Astrocyte of the spinal cord (primary cell): ENCODE results near the gene INO80.

Experiments
- DNase-seq: peaks from one replicate; pipeline ENCODE4 v3.0.0; 2011; ENCODE audit warnings: low read depth, low spot score
- H3K4me3 ChIP-seq: 2 replicates; pipeline ENCODE4 v1.5.1; 2011; ENCODE audit warnings: low read depth, mild to moderate bottlenecking, low read length, moderate library complexity
- CTCF ChIP-seq: IDR thresholded peaks from 2 replicates; pipeline ENCODE4 v1.5.1; 2012; ENCODE audit warnings: low read depth, mild to moderate bottlenecking, low read length, inconsistent platforms
- in situ Hi-C: cut with HindIII; loops from 2 replicates; pipeline ENCODE4 v1.10.0; 2017; ENCODE audit warnings: low sequenced_read_pairs

INO80 gene

DNA sequence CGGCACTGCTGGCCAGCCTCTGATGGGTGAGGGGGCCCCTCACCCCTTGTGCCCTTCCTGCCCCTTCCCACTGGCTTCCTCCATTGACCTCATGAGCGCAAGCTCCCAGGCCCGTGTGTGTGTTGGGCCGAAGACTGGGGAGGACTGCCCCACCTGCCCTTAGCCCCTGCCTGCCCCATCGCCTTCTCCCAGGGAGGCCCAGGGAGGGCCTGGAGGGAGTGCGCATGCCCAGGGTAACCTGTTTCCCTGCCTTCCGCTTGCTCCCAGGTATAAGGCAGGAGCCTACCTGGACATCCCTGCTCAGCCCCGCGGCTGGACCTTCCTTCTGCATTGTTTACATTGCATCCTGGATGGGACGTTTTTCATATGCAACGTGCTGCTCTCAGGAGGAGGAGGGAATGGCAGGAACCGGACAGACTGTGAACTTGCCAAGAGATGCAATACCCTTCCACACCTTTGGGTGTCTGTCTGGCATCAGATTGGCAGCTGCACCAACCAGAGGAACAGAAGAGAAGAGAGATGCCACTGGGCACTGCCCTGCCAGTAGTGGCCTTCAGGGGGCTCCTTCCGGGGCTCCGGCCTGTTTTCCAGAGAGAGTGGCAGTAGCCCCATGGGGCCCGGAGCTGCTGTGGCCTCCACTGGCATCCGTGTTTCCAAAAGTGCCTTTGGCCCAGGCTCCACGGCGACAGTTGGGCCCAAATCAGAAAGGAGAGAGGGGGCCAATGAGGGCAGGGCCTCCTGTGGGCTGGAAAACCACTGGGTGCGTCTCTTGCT is 178.1 kb downstream of the INO80 start:
- no peak overlapping the region for H3K4me3 ChIP-seq
- no peak for DNase-seq
- in situ Hi-C loops, result no loop called here
- TF ChIP-seq CTCF, result peak; percentile 43

- TF ChIP-seq CTCF, result peak; percentile 10
- DNase-seq, result peak; percentile 52
- in situ Hi-C loops, result no loop called here
- H3K4me3 ChIP-seq, result no peak overlapping the region
Observed at GRCh38 chr15:40936709-40937666, 179.1 kb downstream of the INO80 start.

DNA sequence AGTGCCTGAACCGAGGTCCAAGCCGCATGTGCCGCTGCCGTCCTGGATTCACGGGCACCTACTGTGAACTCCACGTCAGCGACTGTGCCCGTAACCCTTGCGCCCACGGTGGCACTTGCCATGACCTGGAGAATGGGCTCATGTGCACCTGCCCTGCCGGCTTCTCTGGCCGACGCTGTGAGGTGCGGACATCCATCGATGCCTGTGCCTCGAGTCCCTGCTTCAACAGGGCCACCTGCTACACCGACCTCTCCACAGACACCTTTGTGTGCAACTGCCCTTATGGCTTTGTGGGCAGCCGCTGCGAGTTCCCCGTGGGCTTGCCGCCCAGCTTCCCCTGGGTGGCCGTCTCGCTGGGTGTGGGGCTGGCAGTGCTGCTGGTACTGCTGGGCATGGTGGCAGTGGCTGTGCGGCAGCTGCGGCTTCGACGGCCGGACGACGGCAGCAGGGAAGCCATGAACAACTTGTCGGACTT is 179.8 kb downstream of the INO80 start:
- no peak for TF ChIP-seq CTCF
- H3K4me3 ChIP-seq, result no peak overlapping the region
- in situ Hi-C loops, result no loop called here
- DNase-seq, result no peak

DNA sequence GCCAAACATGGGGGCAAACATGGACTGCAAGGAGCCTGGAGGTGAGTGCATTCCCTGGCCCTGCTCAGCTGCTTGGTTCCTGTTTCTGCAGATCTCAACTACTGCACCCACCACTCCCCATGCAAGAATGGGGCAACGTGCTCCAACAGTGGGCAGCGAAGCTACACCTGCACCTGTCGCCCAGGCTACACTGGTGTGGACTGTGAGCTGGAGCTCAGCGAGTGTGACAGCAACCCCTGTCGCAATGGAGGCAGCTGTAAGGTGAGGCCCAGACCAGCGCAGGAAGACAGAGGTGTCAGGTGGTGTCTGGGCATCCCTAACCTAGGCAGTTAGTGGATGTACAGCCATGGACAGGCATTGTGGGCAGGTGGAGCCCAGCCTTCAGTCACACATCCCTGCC is 181.6 kb downstream of the INO80 start:
- DNase-seq, result no peak
- in situ Hi-C loops, result no loop called here
- no peak overlapping the region for H3K4me3 ChIP-seq
- TF ChIP-seq CTCF, result no peak

DNA sequence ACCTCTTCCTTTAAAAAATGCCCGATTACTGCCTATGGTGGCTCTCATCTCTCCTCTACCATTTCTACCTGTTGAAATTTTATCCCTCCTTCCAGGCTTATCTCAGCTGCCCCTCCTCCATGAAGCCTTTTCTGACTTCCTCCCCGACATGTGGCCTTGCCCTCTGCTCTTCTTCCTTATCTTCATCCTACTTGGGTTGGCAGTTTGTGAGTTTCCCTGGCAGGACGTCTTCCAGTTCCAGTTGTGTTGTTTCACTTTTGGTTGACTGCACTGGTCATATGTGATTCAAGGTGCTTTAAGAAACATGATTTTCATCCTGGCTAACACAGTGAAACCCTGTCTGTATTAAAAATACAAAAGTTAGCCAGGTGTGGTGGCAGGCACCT is 182.6 kb downstream of the INO80 start:
- DNase-seq, result no peak
- H3K4me3 ChIP-seq, result no peak overlapping the region
- no peak for TF ChIP-seq CTCF
- in situ Hi-C loops, result no loop called here

- in situ Hi-C loops, result no loop called here
- DNase-seq, result no peak
- no peak overlapping the region for H3K4me3 ChIP-seq
- TF ChIP-seq CTCF, result no peak
Observed at GRCh38 chr15:40932649-40933516, 183.2 kb downstream of the INO80 start.
